Tibial nerve (tissue), 4 donors: ENCODE results near the gene GHRL.

Source experiments
- CTCF ChIP-seq, 5 experiments: fragments of 200-600 bp in 3 of 5; fragments of 450-650 bp in 2 of 5; sonication (generic) in 3 of 5; IDR thresholded peaks; one replicate each; pipeline ENCODE4 v1.5.1; 2016 to 2019; ENCODE audit warnings: antibody characterized with exemption in 5 of 5, mild to moderate bottlenecking in 3 of 5, moderate library complexity in 2 of 5
- EP300 ChIP-seq, 2 donors: sonication (generic); formaldehyde crosslinking; IDR thresholded peaks; one replicate each; pipeline ENCODE4 v1.6.1; 2017; ENCODE audit warnings: antibody characterized with exemption in 2 of 2, mild to moderate bottlenecking in 1 of 2
- POLR2A ChIP-seq, 2 donors: fragments of 450-650 bp; IDR thresholded peaks; one replicate each; pipeline ENCODE4 v1.6.1; 2017; ENCODE audit warnings: antibody characterized with exemption in 2 of 2, mild to moderate bottlenecking in 2 of 2, moderate library complexity in 2 of 2

- no peak for TF ChIP-seq CTCF (IDR thresholded peaks at IDR 0.05)
- TF ChIP-seq EP300 (IDR thresholded peaks at IDR 0.05), result no peak
- no peak for TF ChIP-seq POLR2A (IDR thresholded peaks at IDR 0.05)
Measured at GRCh38 chr3:10277115-10277625, 15.6 kb downstream of the GHRL start.
